Endothelial cell of umbilical vein (primary cell): ENCODE measurements around the gene UNKL. TPM values are rescaled to one million over a fixed set of nuclear protein-coding genes. Genes with fewer than 3 reads are reported as not detected.

Experiments
- BruUV-seq: library from RNA; stranded (reverse); fragments of 400-500 nt; replicated peaks from 2 replicates; lab custom pipeline; 2021; lab: Mats Ljungman, UMichigan
- CTCF ChIA-PET: fragments of 300-600, 350-600 bp; sonication (Branson Sonifier 250); formaldehyde crosslinking; loops from one replicate; lab custom pipeline; 2021; ENCODE audit warnings: antibody characterized with exemption, inconsistent platforms; lab: Charles Lee
- POLR2A ChIA-PET: fragments of 300-600, 350-600 bp; sonication (Branson Sonifier 250); formaldehyde crosslinking; loops from one replicate; lab custom pipeline; 2021; ENCODE audit warnings: antibody characterized with exemption, inconsistent platforms; lab: Charles Lee
- DNase-seq: peaks from one replicate; pipeline ENCODE4 v3.0.0-alpha.2; 2011; ENCODE audit warnings: low read depth, low spot score
- FAIRE-seq: peaks from 2 replicates; lab custom pipeline; 2011; peaks lifted over from hg19 to GRCh38; lab: Jason Lieb, UNC
- H2AFZ ChIP-seq: 2 replicates; pipeline ENCODE4 v1.6.0; 2012; ENCODE audit warnings: low read depth, low read length, control low read depth, inconsistent platforms
- H3K27ac ChIP-seq: 2 replicates; pipeline ENCODE4 v1.5.1; 2011; ENCODE audit warnings: low read depth, mild to moderate bottlenecking, control low read depth, low read length, moderate library complexity; ENCODE audit not compliant: insufficient read depth
- H3K27me3 ChIP-seq, 2 experiments: 2 replicates each; pipeline versions ENCODE4 v1.6.0 to v1.6.1; 2011; ENCODE audit warnings: low read length in 2 of 2, mixed read lengths in 1 of 2; ENCODE audit not compliant: control insufficient read depth in 2 of 2, insufficient read depth in 2 of 2
- H3K36me3 ChIP-seq, 2 experiments: 2 replicates in 1 of 2; 3 replicates in 1 of 2; pipeline ENCODE4 v1.5.1; 2011; ENCODE audit warnings: low read length in 2 of 2, mild to moderate bottlenecking in 1 of 2, moderate library complexity in 1 of 2; ENCODE audit not compliant: control insufficient read depth in 2 of 2, insufficient read depth in 2 of 2; ENCODE audit errors: extremely low read depth in 1 of 2
- H3K4me1 ChIP-seq: 3 replicates; pipeline ENCODE4 v1.5.1; 2011; ENCODE audit warnings: mild to moderate bottlenecking, low read length; ENCODE audit not compliant: control insufficient read depth, insufficient read depth; ENCODE audit errors: extremely low read depth
- H3K4me2 ChIP-seq: 2 replicates; pipeline ENCODE4 v1.6.1; 2011; ENCODE audit warnings: low read length, control low read depth, mixed read lengths; ENCODE audit not compliant: insufficient read depth
- H3K4me3 ChIP-seq, 3 experiments: fragments of 200-600 bp in 1 of 3; sonication (generic), shearing (Covaris generic) in 1 of 3; replicated peaks in 1 of 3; 2 replicates each; pipeline ENCODE4 v1.5.1; 2011 to 2016; ENCODE audit warnings: control low read depth in 3 of 3, low read length in 3 of 3, mild to moderate bottlenecking in 2 of 3, inconsistent platforms in 1 of 3, low read depth in 1 of 3, moderate library complexity in 1 of 3; ENCODE audit not compliant: insufficient read depth in 1 of 3
- H3K79me2 ChIP-seq: 2 replicates; pipeline ENCODE4 v1.6.0; 2012; ENCODE audit warnings: low read length, inconsistent platforms; ENCODE audit not compliant: control insufficient read depth, insufficient read depth
- H3K9ac ChIP-seq: replicated peaks from 2 replicates; pipeline ENCODE3; 2011; ENCODE audit warnings: low read length, control low read depth; ENCODE audit not compliant: insufficient read depth; ENCODE audit errors: extremely low read depth
- H3K9me1 ChIP-seq: replicated peaks from 3 replicates; pipeline ENCODE4 v1.6.0; 2011; ENCODE audit warnings: mild to moderate bottlenecking, low read length; ENCODE audit not compliant: control insufficient read depth, insufficient read depth; ENCODE audit errors: extremely low read depth
- H3K9me3 ChIP-seq: replicated peaks from 2 replicates; pipeline ENCODE4 v1.5.1; 2012; ENCODE audit warnings: low read length, inconsistent platforms; ENCODE audit not compliant: control insufficient read depth, insufficient read depth
- H4K20me1 ChIP-seq: replicated peaks from 2 replicates; pipeline ENCODE3; 2011; ENCODE audit warnings: mild to moderate bottlenecking, low read length; ENCODE audit not compliant: control insufficient read depth, insufficient read depth; ENCODE audit errors: extremely low read depth
- CTCF ChIP-seq, 2 donors: IDR thresholded peaks; 1 replicate in 1 of 2; 2 replicates in 1 of 2; pipeline ENCODE4 v1.5.1; 2011; ENCODE audit warnings: low read length in 2 of 2, mild to moderate bottlenecking in 2 of 2, moderate library complexity in 2 of 2, control low read depth in 1 of 2, inconsistent platforms in 1 of 2, low read depth in 1 of 2; ENCODE audit not compliant: insufficient read depth in 1 of 2; ENCODE audit errors: extremely low read depth in 1 of 2
- EZH2 ChIP-seq: IDR thresholded peaks from 2 replicates; pipeline ENCODE4 v1.6.1; 2012; ENCODE audit warnings: borderline replicate concordance, low read depth, mild to moderate bottlenecking, moderate library complexity, low read length, inconsistent platforms; ENCODE audit not compliant: severe bottlenecking
- FOS ChIP-seq: IDR thresholded peaks from 2 replicates; pipeline ENCODE4 v1.6.1; 2011; ENCODE audit warnings: mild to moderate bottlenecking, low read length, moderate library complexity, borderline replicate concordance; ENCODE audit not compliant: insufficient read depth
- GATA2 ChIP-seq: IDR thresholded peaks from 2 replicates; pipeline ENCODE4 v1.7.0; 2011; ENCODE audit warnings: low read depth, mild to moderate bottlenecking, moderate library complexity, mixed read lengths, low read length; ENCODE audit not compliant: insufficient read length, insufficient read depth
- JUN ChIP-seq: IDR thresholded peaks from 2 replicates; pipeline ENCODE4 v1.6.1; 2011; ENCODE audit warnings: borderline replicate concordance, low read depth; ENCODE audit not compliant: insufficient read length, insufficient read depth
- MAX ChIP-seq: IDR thresholded peaks from 2 replicates; pipeline ENCODE4 v1.6.1; 2011; ENCODE audit not compliant: insufficient read depth, insufficient read length
- MYC ChIP-seq: IDR thresholded peaks from one replicate; pipeline ENCODE4 v1.6.1; 2011; ENCODE audit warnings: mild to moderate bottlenecking, low read depth, low read length
- POLR2A ChIP-seq: IDR thresholded peaks from 2 replicates; pipeline ENCODE4 v1.6.1; 2012; ENCODE audit warnings: low read depth, mild to moderate bottlenecking, control low read depth, low read length
- POLR2AphosphoS5 ChIP-seq: IDR thresholded peaks from 2 replicates; pipeline ENCODE4 v1.6.1; 2012; ENCODE audit warnings: low read depth, mild to moderate bottlenecking, control low read depth, low read length, moderate library complexity; ENCODE audit not compliant: insufficient read depth
- dilution Hi-C: fragments of 300-500 bp; cut with MboI; formaldehyde crosslinking; loops from one replicate; pipeline ENCODE4 v1.15.0; 2019; ENCODE audit warnings: low sequenced_read_pairs; ENCODE audit not compliant: extremely low pct_ligation_motif_present
- intact Hi-C: fragments of 100-400 bp; cut with micrococcal nuclease; formaldehyde crosslinking; loops from one replicate; pipeline ENCODE4 v1.10.0; 2022
- polyA plus RNA-seq, 4 experiments: library from polyadenylated mRNA; depleted of rRNA in 3 of 4; stranded (reverse) in 3 of 4; unstranded in 1 of 4; fragments of >200 nt; gene quantifications; 2 replicates each; pipeline versions ENCODE4 v1.2.1 to v1.2.3, GENCODE V29; 2011 to 2012; ENCODE audit warnings: missing spikeins in 1 of 4
- total RNA-seq: library from RNA; stranded (reverse); gene quantifications from 2 replicates; pipeline ENCODE4 v1.2.3, GENCODE V29; 2021

The UNKL gene
- total and polyA plus RNA-seq, 2 donors (not counting 3 experiments of a cell fraction or from before 2014, with no cell fraction given), result 17.1 to 32.8 TPM

GRCh38 chr16:1335211-1335971 is 79.1 kb downstream of the UNKL start:
- FAIRE-seq (no peak), DNase-seq (no peak)
- no peak for TF ChIP-seq EZH2
- no peak for TF ChIP-seq JUN
- TF ChIP-seq CTCF (IDR thresholded peaks at IDR 0.05; ENCODE audit: extremely low read depth in 1 of 2, insufficient read depth in 1 of 2, low read depth in 1 of 2, low read length in 2 of 2), result no peak
- TF ChIP-seq MYC, result no peak
- no peak for TF ChIP-seq GATA2
- no peak for TF ChIP-seq POLR2AphosphoS5
- TF ChIP-seq FOS, result no peak
- no peak for TF ChIP-seq MAX
- TF ChIP-seq POLR2A, result no peak
- intact Hi-C loops, result no loop called here
- CTCF ChIA-PET, result interaction anchor here (0.6 to 1.3 kb wide), 2 partner anchors 8 to 11 kb away, joined by 3 read pairs; no protein-coding TSS in a partner anchor
- no peak overlapping the region for H2AFZ ChIP-seq
- H3K4me2 ChIP-seq, result no peak overlapping the region
- H3K9ac ChIP-seq, result no peak overlapping the region
- no peaks in the 10 kb centered on the region for H3K36me3 ChIP-seq
- H3K4me3 ChIP-seq, result no peak overlapping the region
- no peak overlapping the region for H3K27ac ChIP-seq
- H4K20me1 ChIP-seq, result no peaks in the 10 kb centered on the region
- H3K79me2 ChIP-seq, result no peaks in the 10 kb centered on the region
- no peaks in the 10 kb centered on the region for H3K9me1 ChIP-seq
- peaks cover 12% of the 10 kb centered on the region for H3K4me1 ChIP-seq
- no TSS peak for BruUV-seq
- H3K9me3 ChIP-seq, result no peaks in the 10 kb centered on the region
- POLR2A ChIA-PET, result no interaction called here
- H3K27me3 ChIP-seq, result peaks cover 35 to 47% of the 10 kb centered on the region in 2 experiments
- dilution Hi-C loops, result no loop called here
